ENCODE data around the gene JARID2.
A peak's percentile ranks its signal among the peaks of the same experiment; 100 is the strongest.

JARID2 gene

GRCh38 chr6:15246666-15247499 is 1.0 kb downstream of the JARID2 start:
- no peak for DNase-seq (ENCODE audit: low read depth in 2 of 2)

DNA sequence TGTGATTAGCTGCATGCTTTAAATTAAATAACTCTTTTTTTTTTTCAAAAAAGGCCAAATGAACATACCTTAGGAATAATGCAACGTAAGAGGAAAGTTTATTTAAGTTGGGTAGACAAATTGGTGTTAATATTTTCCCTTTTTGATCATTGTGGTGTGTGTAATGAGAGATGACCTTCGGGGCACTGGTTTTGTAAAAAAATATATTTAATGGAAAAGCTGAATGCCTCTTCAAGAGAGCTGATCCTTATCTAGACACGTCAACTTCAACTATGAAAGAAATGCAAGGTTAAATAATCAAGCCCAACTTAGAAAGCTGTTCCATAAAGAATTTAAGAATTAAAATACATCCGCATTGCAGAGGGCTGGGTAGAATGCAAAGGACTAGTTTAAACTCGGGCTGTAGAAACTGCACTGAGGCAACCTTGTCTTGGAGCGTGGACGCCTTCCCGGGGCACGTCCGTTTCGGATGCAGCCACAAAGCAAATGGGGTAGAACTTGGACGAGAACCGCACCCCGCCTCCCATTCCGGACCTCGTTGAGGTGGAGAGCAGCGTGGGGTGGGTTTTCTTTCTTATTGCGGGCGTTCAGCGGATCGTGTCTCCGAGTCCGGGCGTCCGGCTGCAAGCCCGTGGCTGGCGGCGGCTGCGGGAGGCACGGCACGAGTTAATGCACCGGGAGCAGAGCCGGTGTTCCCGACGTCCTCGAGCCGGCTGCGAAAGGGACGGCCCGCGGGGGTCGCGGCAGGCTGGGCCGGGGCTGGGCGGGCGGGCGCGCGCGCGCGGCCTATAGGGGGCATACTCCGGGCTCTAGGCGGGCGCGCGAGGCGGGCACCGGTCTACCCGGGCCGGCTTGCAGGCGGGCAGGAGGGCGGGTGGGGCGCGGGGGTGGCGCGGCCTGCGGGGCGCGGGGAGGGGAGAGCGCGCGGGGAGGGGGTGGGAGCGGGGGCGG is 1.9 kb downstream of the JARID2 start:
- DNase-seq (ENCODE audit: low read depth in 2 of 2) = no peak

GRCh38 chr6:15248451-15249370 is 2.8 kb downstream of the JARID2 start:
- peak; percentile 93 to 94 for DNase-seq (ENCODE audit: low read depth in 2 of 2)

DNA sequence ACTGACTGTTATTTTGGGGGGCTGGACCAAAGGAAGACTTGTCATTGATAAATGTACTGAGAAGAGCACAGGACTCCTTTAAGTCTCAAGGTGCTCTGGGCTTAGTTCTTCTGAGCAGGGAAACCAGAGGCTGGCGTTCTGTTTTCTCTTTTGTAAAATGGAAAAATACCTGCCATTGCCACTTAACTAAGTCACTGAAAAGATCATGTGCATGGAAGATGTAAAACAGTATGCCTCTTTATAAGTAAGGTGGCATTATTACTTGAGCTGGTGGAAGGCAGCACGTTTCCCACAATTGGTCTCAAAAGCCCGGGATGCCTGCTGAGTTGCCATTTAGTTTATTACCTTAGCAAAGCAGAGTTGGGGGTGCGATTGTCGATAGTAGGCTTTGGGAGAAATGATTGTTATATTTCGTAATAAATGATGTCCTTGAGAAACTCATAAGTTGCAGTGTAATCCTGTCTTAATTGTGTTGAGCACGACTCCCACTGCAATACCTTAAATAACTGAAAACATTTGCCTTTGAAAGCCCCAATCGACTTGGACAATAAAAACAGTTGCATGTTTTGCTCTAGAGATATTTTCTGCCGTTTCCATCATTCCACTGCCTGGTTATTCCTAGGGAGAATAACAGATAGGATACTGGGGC is 3.6 kb downstream of the JARID2 start:
- DNase-seq (ENCODE audit: low read depth in 2 of 2) = no peak

GRCh38 chr6:15250187-15251168 is 4.6 kb downstream of the JARID2 start:
- no peak for DNase-seq (ENCODE audit: low read depth in 2 of 2)

DNA sequence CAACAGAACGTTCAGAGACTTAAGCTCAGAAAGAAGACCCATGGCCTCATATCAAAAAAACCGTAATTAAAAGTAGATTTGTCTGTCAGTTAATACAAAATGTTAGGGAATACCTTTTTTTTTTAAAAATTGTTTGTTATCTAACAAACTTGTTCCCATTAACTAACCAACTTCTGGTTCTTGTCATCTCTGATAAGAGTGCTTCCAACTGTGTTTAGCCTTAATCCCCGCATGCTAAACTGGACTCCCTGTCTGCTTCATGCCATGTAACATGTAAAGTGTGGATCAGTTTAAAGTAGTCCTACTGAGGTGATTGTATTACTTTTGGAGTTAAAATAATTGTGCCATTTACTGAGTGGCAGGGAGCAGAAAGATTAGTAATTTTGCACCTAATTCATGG is 6.3 kb downstream of the JARID2 start:
- DNase-seq (ENCODE audit: low read depth in 2 of 2) = no peak

- DNase-seq (ENCODE audit: low read depth in 2 of 2) = no peak
These were observed 7.5 kb downstream of the JARID2 start for GRCh38 chr6:15253203-15254022.

DNA sequence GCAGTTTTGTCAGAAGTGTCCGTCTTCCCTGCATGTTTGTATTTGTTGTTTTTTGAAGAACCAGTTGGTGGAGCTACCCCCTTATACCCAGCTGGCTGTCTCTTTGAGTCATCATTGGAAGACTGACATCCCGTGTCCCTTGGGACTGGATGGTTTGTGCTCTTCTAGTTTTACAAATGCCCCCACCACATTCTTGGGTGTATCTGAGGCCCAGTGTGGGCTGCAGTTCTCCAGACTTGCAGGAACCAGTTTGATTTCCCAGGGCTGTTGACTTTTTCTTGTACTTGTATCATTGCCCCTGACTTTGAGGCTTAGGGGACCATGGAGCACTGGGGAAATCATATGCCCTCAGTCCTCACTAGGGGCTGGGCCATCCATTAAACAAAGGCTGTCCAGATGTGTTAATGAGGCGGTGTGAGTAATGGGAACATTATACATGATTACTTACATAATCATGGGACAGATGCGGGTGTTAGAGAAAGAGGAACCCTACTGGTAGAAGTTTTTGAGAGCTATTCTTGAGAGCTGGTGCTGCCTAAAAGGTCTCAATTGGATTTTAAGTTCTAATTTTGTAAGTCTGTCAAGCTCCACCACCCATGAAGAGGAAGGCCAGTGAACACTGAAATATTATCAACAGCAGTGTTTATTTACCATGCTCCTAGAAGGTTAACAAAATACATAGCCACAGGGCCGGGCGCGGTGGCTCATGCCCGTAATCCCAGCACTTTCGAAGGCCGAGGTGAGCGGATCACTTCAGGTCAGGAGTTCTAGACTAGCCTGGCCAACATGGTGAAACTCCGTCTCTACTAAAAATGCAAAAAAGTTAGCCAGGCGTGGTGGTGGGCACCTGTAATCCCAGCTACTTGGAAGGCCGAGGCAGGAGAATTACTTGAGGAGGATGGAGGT is 8.5 kb downstream of the JARID2 start:
- DNase-seq (ENCODE audit: low read depth in 2 of 2) = no peak

- DNase-seq (ENCODE audit: low read depth in 2 of 2) = no peak
These were observed 9.6 kb downstream of the JARID2 start for GRCh38 chr6:15255481-15255880.

- DNase-seq (ENCODE audit: low read depth in 2 of 2) = no peak
These were observed 10.1 kb downstream of the JARID2 start for GRCh38 chr6:15255909-15256395.

DNA sequence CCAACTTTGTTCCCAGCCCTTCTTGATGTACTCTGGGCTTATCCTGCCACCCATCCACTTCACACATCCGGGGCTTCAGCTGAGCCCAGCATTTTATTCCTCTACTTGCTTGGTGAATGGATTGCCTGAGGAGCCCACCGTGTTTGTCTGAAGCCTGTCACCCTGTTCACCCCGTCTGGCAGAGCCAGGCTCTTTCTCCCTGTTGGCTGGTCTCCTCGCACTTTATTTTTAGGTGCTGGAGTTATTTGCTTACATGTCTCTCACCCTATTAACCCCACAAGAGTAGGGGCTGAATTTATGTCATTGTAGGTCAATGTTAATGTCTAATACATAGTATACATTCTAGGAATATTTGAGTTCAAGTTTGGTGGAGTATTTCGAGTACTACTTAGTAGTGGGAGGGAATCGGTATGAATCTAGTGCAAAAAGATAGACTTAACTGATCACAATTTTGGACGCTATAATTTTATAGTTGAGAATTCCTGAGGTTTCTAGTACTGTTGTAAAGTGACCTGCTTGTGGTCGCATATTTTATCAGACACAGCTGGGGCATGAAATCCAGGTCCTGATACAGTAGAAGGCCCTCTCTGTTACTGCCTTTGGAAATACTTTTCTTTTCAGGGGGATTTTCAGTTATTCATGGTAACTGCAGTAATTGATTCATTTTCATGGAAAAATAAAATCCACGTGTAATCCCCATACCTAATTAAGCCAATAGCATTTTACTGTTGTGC is 10.8 kb downstream of the JARID2 start:
- DNase-seq (ENCODE audit: low read depth in 2 of 2) = peak in 1 of 2 experiments; percentile 59

GRCh38 chr6:15257357-15258132 is 11.7 kb downstream of the JARID2 start:
- no peak for DNase-seq (ENCODE audit: low read depth in 2 of 2)

- DNase-seq (ENCODE audit: low read depth in 2 of 2) = no peak
These were observed 13.9 kb downstream of the JARID2 start for GRCh38 chr6:15259766-15260098.

DNA sequence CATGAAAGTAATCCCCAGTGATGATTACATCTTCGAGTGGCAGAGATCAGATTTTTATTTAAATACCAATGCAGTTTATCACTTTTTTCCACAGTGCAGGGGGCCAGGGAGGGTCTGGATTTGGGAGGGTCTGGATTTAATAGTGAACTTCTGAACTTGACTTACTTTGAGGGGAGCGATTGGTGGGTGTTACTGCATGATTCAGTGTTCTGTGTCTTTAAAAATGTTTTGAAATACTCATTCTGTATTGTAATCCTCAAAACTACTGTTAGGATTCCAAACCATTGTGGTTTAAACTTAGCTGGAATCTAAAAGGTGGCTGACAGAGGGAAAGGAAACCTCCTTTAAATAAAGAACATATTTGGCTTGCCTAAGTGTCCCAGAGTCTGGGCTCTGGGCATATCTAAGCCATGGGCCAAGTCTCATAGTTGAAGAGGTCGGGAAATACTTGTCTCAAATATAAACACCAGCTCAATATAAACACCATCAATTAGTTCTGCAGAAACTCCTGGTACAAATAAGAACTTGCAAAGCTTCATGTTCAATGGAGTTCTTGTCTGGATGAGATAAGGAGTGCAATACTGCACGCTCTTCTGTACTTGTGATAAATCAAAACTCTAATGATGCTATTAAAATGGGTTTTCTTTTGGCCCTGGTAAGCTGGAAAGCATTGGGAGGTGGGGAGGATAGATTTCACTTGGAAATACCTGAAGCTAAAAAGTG is 14.4 kb downstream of the JARID2 start:
- peak; percentile 79 to 83 for DNase-seq (ENCODE audit: low read depth in 2 of 2)

GRCh38 chr6:15263780-15264374 is 18.0 kb downstream of the JARID2 start:
- no peak for DNase-seq (ENCODE audit: low read depth in 2 of 2)

Measured in fibroblast of skin of left quadriceps (primary cell).